WI38 (cell line): ENCODE data around the gene SEC14L2.
"Not testable (repeated sequence)": the region's sequence is repeated elsewhere in the genome, so short reads cannot be mapped to it uniquely, and the experiment has no call there.

Experiments
- H3K4me3 ChIP-seq: 2 replicates; pipeline ENCODE4 v1.5.1; 2011; ENCODE audit warnings: low read depth, mild to moderate bottlenecking, control low read depth, low read length
- TF ChIP-seq, protein P1 (sequence below): IDR thresholded peaks from 2 replicates; pipeline ENCODE4 v1.5.1; 2012; ENCODE audit warnings: low read depth, mild to moderate bottlenecking, control low read depth, low read length

Gene SEC14L2

DNA sequence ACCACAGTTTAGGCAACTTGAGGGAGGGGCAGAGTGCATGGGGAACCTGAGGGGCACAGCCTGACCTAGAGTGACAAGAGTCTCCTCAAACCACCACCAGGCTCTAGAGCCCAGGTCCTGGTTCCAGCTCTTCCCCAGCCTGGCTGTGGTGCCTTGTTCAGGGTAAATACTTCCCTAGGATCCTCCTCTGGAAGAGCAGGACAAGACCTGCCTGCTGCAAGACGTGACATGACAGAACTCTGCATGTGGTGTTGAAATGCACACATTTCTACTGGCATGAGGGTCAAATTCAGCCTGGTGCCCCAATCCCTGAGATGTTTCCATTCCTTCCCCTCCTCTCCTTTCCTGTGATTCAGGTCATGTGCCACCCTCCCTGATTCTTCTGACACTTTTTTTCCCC lies 3.3 kb downstream of the SEC14L2 start:
- no peak overlapping the region for H3K4me3 ChIP-seq
- TF ChIP-seq, protein P1, sequence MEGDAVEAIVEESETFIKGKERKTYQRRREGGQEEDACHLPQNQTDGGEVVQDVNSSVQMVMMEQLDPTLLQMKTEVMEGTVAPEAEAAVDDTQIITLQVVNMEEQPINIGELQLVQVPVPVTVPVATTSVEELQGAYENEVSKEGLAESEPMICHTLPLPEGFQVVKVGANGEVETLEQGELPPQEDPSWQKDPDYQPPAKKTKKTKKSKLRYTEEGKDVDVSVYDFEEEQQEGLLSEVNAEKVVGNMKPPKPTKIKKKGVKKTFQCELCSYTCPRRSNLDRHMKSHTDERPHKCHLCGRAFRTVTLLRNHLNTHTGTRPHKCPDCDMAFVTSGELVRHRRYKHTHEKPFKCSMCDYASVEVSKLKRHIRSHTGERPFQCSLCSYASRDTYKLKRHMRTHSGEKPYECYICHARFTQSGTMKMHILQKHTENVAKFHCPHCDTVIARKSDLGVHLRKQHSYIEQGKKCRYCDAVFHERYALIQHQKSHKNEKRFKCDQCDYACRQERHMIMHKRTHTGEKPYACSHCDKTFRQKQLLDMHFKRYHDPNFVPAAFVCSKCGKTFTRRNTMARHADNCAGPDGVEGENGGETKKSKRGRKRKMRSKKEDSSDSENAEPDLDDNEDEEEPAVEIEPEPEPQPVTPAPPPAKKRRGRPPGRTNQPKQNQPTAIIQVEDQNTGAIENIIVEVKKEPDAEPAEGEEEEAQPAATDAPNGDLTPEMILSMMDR: no peak

DNA sequence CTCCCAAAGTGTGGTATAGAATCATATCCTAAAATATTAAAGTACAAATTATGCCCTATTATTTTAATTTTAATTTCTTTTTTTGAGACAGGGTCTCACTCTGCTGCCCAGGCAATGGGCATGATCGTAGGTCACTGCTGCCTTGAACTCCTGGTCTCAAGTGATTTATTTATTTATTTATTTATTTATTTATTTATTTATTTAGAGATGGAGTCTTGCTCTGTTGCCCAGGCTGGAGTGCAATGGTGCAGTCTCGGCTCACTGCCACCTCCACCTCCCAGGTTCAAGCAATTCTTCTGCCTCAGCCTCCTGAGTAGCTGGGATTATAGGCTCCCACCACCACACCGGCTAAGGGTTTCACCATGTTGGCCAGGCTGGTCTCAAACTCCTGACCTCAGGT lies 4.2 kb downstream of the SEC14L2 start:
- not testable (repeated sequence) for H3K4me3 ChIP-seq

DNA sequence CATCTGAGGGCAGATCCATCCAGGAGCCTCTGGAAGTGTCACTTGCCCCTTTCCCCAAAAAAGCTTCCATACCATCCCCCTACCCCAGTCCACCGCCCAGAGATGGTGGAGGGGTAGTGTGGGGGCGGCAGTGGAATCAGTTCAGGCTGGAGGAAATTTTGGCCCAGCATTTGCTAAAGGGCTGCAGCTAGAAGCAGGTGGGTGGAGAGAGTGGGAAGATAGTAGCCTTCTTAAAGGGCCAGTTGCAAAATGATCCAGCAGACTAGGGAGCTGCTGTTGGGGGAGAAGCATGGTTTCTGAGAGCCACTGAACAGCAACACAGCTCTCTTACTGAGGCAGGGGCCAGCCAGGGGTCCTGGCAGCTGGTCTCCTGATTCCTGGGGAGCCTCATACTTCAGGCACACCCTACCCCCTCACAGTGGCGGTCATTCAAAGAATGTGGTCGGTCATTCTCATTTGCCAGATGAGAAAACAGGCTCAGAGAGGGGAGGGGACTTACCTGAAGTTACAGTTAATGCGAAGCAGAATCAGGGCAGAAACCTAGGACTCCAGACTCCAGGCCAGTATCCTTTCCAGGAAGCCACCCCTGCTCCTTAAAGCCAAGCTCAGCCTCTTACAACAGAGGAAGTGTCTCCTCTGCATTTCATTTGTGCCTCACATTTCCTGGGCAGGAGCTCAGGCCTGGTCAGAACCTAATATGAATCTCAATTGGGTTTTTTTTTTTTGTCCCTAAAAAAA lies 5.4 kb downstream of the SEC14L2 start:
- TF ChIP-seq, protein P1: no peak
- no peak overlapping the region for H3K4me3 ChIP-seq

DNA sequence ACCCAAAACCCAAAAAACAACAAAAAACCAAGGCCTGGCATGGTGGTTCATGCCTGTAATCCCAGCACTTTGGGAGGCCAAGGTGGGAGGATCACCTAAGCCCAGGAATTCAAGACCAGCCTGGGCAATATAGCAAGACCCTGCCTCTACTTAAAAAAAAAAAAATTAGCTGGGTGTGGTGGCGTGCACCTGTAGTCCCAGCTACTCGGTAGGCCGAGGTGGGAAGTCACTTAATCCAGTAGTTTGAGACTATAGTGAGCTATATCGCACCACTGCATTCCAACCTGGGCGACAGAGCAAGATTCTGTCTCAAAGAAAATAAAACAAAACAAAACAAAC lies 5.9 kb downstream of the SEC14L2 start:
- H3K4me3 ChIP-seq: not testable (repeated sequence)

DNA sequence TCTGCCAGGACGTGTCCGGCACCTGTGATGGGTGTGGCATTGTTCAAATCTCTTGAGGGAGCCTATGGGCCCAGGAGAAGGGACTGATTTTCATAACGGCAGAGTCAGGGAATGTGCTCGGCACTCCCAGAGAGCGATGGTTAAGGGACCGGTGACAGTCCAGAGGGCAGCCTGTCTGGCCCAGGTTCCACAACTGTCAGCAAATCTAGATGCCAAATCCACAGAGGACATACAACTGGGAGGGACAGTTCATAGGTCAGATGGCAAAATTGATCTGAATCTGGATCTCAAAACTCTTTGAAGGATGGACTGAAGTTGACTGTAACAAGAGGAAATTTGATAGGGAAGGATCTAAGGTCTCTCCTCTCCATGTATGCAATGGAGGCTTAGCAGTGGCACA lies 7.5 kb downstream of the SEC14L2 start:
- H3K4me3 ChIP-seq: no peak overlapping the region
- TF ChIP-seq, protein P1: no peak

DNA sequence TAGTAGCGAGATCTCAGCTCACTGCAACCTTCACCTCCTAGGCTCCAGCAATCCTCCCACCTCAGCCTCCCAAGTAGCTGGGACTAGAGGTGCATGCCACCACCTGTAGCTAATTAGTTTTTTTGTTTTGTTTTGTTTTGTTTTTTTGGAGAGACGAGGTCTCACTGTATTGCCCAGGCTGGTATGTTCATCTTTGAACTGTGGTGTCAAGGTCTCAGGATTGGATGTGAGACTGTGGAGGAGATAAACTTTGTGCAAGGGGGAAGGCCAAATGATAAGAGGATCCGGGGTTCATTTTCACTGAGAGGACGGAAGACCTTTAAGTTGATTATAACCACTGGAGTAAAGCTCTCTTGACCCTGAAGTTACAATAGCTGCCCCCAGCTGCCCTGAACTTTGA lies 8.9 kb downstream of the SEC14L2 start:
- H3K4me3 ChIP-seq: no peak overlapping the region
- TF ChIP-seq, protein P1: no peak

DNA sequence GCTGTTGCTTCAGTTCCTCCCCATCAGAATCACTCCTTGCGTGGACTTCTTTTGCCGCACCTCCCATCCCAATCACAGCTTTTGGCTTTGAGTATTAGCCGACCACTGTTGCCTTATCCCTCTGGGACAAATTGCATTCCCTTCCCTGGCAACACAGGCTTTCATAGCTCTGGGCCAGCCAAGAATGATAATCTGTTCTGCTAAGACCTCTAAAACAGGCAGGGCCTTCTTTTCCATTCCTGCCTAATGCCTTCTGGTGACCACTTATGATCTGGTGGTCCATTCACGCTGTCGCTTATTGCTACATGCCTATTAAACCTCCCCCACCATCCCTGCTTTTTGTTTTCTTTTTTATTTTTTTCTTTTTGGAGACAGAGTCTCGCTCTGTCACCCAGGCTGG lies 9.6 kb downstream of the SEC14L2 start:
- no peak overlapping the region for H3K4me3 ChIP-seq
- TF ChIP-seq, protein P1: no peak

DNA sequence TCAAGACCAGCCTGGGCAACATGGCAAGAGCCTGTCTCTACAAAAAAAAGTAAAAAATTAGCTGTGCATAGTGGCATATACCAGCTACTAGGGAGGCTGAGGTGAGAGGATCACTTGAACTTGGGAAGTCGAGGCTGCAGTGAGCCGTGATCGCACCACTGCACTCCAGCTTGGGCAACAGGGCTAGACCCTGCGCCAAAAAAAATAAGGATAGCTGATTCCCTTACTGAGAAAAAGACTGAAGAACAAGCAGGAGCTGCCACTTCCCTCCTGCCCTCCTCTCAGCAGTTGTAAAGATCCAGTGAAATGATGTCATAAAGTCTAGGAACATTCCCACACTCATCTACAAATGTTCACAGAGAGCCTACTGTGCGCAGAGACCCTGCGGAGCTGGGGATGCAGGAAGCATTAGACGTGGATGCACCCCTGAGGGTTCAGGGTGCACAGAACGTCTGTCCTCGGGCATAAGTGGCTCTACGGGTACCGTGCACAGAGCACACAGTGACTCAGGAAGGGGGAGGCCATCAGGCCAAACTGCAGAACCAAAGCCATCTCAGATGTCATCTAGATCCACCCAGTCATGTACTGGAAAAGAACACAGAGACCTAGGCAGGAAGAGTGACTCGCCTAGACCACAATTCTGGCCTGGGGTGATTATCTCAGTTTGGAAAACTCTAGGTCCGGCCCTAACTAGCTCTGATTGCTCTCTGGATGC lies 11.7 kb downstream of the SEC14L2 start:
- no peak overlapping the region for H3K4me3 ChIP-seq
- TF ChIP-seq, protein P1: no peak
